GM12872 (cell line): ENCODE data around the gene NDE1.

Experiments
- TF ChIP-seq, protein P1 (sequence below): IDR thresholded peaks from 3 replicates; pipeline ENCODE4 v1.5.1; 2011; ENCODE audit warnings: low read depth, mild to moderate bottlenecking, low read length, moderate library complexity; ENCODE audit not compliant: insufficient read depth

The NDE1 gene

DNA sequence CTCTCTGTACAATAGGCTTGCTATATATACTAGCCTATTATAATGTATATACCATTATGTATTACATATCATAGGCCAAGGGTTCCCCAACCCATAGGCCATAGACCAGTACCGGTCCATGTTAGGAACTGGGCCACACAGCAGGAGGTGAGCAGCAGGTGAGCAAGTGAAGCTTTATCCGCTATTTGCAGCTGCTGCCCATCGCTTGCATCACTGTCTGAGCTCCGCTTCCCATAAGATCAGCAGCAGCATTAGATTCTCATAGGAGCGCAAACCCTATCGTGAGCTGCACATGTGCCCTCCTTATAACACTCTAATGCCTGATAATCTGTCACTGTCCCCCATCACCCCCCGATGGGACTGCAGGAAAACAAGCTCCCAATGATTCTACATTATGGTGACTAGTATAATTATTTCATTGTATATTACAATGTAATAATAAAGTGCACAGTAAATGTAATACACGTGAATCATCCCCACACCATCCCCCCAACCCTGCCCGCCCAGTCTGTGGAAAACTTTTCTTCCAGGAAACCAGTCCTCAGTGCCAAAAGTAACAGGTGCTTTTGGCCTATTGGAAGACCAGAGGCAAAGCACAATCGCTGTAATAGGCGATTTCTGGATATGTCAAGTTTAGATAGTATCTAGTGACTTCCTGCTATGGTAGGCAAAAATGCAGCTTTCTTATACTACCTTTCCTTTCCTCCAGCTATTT lies 122.7 kb downstream of the NDE1 start:
- TF ChIP-seq, protein P1, sequence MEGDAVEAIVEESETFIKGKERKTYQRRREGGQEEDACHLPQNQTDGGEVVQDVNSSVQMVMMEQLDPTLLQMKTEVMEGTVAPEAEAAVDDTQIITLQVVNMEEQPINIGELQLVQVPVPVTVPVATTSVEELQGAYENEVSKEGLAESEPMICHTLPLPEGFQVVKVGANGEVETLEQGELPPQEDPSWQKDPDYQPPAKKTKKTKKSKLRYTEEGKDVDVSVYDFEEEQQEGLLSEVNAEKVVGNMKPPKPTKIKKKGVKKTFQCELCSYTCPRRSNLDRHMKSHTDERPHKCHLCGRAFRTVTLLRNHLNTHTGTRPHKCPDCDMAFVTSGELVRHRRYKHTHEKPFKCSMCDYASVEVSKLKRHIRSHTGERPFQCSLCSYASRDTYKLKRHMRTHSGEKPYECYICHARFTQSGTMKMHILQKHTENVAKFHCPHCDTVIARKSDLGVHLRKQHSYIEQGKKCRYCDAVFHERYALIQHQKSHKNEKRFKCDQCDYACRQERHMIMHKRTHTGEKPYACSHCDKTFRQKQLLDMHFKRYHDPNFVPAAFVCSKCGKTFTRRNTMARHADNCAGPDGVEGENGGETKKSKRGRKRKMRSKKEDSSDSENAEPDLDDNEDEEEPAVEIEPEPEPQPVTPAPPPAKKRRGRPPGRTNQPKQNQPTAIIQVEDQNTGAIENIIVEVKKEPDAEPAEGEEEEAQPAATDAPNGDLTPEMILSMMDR = no peak

DNA sequence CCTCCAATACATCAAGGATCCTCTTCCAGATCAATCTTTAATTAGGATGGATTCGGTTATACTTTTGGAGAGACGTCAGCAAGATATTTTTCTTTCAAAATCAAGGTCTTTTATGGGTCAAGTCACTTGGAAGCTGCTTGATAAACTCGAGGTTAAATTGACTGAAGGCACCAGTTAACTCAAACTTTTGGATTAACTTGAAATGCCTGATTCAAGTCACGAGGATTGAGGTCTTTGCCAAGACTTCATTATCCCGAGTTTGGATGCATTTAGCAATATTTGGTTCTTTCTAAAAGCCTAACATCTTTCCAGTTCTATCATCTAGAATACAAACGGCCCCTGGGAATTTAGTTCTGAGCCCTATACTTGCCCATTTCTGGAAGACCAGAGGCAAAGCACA lies 123.9 kb downstream of the NDE1 start:
- TF ChIP-seq, protein P1 = no peak

DNA sequence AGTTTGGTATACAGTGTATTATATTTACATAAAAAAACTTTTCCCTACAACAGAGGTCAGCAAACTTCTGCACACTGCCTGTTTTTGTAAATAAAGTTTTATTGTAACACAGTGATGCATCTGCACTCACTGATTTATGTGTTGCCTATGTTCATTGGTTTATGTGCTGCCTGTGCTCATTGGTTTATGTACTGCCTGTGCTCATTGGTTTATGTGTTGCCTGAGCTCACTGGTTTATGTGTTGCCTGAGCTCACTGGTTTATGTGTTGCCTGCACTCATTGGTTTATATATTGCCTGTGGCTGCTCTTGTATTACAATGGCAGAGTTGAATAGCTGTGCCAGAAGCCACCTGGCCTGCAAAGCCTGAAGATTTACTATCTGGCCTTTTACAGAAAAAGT lies 125.2 kb downstream of the NDE1 start:
- TF ChIP-seq, protein P1 = no peak

DNA sequence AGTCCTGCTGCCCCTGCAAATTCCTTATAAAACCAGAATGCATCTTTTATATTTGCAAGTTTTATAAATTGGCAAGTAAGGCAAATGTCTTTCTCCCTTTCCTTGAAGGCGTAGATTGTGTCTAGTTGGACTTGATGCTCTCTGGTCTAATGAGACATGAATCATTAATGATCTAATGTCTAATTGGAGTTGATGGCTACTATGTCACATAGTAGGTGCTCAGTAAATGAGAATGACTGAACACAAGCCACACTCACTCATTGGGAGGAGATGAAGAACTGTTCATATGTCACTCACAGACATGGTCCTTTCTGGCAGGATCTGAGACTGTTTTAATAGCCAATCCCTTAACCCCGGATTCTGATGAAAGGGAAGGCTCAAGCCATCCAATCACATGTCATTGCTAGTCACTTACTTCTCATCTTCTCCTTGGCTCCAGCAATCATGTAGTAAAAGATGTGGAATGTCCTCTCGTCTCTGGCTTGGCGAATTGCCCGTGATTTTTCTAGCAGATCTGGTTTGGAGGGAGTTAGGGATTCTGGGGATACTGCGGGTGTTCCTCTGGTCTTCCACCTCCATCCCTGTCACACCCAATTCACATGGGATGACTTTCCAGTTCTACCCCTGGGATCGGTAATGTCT lies 125.7 kb downstream of the NDE1 start:
- TF ChIP-seq, protein P1 = no peak
